Activated CD4-positive, CD25-positive, alpha-beta regulatory T cell treated with anti-CD3 and anti-CD28 coated beads, Interleukin-2, amount 50 U/mL, for 16 hours (primary cell): ENCODE data around the gene ATG3.
"Not testable (repeated sequence)": the region's sequence is repeated elsewhere in the genome, so short reads cannot be mapped to it uniquely, and the experiment has no call there.

ENCODE experiments used
- DNase-seq: peaks from one replicate; pipeline ENCODE4 v3.0.0-alpha.2; 2020; ENCODE audit warnings: low read depth, low spot score

The ATG3 gene

DNA sequence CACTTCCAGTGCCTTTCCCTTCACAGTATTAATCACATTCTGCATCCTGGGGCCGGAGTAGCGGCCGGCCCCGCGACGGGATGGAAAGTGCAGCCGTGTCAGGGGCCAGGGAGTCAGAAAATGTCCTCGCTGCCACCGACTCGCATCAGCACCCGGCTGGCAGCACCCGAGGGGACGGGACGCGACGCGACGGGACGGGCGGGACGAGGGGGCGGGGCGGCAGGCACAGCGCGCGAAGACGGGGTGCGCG lies 353 bp downstream of the ATG3 start:
- DNase-seq = no peak

DNA sequence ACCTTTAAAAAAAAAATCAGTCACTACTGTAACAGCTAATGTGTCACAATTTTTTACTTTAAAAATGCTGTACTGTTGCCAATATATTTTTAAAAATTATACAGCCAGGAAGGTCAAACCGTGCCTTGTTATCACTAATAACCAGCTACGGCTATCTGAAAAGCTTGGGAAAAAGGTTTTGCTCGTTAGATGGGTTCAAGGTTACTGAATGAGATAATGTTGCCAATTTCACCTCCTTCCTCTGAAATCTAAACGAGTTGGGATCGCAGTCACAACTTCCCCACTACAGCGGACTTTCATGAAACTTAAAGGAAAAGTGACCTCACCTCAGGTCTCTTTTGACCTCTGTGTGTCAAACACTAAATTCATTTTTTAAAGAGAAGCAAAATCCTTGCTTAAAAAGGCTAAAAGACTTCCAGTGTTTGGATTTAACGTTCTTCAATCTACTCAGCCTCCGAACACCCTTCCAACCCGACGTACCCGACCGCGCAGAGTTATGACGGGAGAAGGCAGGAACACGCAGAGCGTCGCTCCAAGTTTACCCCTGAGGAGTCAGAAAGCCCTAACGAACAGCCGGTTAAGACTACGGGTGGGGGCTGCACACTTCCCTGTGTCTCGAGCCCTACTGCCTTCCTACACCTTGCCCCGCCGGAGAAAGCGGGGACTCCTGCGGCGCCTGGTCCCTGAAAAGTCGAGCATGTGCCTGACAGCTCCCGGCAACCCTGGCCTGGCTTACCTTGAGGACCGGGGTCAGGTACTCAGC lies 860 bp downstream of the ATG3 start:
- peak; percentile 43 for DNase-seq

DNA sequence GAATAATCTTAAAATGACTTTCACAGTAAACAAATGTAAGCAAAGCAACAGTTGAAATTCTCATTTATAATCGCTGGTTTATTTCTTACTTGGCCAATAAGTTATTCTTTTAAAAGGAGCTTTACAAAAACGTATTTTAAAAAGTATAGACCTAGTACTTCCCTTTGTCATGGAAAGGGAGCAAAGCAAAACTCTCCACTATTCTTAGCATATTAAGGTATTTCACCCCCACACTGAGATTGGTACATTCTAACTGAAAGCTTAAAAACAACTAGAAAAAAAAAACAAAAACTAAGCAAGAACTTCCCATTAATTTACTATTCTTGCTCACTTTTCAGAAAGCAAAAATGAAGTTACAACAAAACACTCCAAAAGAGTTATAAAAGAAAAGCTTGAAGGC lies 1.5 kb downstream of the ATG3 start:
- no peak for DNase-seq

DNA sequence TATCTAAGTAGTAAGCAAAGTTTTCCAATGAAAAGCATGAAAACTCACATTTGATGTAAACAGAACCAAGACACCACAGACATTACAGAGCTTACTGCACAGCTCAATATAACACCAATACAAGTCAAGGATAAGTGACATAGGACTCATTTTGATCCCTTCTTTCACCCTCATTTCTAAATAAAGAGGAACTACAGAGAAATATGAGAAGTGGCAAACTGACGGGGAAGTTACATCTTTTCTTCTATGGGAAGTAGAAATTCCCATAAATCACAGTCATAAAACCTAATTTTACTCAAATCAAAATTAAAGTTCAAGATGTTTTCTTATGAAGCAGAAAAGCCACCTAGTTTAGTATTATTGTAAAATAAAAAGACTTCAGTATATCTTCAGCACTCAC lies 3.8 kb downstream of the ATG3 start:
- DNase-seq = no peak

DNA sequence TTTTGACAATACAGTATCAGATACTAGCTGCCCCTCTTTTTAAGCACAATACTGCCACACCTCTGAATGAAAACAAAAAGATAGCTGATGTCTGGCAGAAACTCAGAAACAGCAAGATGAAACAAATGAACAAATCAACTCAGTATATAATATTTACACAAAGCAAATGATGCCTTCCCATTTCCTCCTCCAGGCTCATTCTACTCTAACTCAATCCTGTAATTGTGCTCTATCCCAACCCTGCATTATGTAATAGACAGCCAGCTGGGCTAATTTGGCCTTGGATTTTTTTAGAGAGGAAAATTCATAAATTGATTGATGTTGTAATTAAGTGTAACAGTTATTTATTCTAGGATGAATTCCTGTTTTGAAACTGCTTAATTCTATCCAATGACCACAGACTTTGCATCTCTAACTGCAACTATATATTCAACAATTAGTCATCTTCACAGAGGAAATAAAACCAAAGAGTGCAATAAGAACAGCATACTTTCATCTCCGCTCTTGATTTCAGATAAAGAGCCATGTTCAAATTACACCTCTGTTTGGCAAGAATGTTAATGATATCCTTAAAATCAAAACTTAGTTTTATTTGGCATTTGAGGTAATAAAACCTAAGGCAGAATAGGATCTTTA lies 6.1 kb downstream of the ATG3 start:
- no peak for DNase-seq

DNA sequence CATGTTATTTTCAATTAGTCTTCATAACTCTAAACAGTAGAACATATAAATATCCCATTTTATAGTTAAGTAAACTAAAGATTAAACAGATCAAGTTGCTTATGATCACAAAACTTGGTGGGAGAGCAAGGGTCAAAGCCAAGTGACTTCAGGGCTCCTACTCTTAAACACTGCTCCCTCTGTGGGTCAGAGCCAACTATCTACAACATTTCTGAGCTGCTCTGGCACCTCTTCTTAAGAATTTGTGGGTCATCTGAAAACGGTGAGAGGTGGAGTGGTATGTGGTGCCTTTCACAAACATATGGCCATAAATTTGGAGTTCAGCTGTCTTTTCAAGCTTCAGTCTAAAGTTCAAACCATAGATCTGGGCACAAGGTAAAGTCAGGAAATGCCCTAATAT lies 10.9 kb downstream of the ATG3 start:
- no peak for DNase-seq

DNA sequence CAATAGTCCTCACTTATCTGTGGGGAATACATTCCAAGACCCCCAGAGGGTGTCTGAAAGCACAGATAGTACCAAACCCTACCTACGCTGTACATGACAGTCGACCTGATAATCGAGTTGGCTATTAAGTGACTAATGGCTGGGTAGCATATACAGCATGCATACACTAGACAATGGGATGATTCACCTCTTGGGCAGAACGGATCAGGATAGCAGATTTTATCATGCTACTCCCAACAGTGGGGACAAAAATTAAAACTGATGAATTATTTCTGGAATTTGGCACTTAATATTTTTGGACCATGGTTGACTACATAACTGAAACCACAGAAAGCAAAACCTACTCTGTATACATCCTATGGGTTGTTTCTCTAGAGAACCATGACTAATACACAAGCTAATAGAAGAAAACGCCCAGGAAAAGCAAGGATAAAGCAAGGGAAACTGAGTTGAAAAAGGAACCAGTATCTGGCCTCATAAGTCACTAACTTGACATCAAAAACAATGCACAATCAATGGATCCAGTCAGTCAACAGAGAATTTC lies 15.5 kb downstream of the ATG3 start:
- no peak for DNase-seq

DNA sequence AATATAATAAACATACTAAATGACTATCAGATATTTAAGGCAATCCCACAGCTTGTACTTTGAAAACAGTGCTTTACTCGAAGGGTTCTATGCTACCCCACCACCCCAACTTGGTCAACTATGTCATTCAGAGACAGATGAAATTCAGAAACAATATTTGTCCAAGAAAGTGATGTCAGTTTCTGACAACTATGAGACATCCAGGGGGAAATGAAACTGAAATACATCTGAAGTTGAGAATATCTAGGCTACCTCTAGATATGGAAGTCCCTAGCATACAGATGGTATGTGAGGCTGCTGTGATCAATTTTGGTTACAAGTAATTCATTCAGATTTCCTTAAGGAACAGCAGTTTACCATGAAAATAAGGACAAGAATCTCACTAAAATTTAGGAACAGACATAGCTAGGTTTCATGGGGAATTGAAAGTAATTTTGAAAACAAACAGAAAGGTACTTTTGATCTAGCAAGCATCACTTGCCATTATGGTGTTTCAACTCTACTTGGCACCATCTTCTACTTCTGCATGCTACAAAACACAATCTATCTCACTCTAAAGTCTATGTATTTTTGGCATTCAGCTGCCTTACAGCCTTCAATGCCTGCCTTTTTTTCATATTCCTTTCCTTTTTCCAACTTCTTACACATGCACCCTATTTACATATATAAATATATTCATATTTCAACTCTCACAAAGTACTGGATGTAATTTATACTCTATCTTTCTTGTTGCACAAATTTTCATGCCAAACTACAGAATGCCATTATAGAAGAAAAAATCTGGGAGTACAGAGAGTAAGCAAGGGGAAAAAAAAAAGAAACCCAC lies 21.7 kb downstream of the ATG3 start:
- DNase-seq = no peak

DNA sequence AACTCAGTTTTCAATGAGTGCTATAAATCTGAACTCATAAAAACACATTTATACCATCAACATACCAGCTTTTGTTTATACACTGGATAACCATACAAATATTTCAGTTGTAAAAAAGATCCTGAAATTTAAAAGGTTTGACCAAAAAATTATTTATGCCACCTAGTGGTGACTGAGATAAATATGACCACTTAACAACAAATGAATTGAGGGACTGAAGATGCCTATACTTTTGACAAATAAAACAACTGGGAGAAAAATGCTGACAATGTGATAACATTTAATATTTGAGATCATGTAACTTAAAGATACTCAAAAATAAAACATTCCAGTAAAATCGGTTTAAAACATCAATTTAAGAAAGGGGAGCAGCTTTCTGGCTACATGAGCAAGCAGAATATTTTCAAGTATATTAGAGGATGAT lies 30.4 kb downstream of the ATG3 start:
- DNase-seq = no peak

DNA sequence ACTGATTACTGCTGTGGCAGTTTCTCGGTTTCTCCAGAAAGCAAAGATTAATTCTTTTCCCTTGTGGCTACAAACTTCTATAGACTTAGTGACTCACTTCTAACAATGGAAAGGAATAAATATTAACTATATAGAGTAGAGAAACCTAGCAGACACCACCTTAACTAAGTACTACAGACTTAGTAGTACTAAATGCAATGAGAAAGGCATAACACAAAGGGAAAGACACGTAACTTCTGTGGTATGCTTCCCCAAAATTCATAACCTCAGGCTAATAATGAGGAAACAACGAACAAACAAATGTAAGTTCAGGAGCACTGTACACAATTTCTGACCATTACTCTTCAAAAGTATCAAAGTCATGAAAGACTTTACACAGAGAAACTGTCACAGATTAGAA lies 31.2 kb downstream of the ATG3 start:
- no peak for DNase-seq

DNA sequence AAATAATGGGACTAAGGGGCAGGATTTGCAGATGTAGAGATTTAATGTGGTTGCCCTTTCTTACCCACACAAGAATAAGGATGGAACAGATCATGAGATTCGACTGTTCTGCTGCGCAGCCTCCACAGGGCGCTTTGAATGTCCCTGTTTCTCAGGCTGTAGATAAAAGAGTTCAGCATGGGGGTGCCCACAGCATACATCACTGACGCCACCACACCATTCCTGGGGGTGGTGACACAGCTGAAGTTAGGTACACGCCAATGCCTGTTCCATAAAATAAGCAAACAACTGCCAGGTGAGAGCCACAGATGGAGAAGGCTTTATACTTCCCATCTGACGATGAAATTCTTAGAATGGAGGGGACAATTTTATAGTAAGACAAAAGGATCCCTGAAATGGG lies 37.6 kb downstream of the ATG3 start:
- DNase-seq = not testable (repeated sequence)

DNA sequence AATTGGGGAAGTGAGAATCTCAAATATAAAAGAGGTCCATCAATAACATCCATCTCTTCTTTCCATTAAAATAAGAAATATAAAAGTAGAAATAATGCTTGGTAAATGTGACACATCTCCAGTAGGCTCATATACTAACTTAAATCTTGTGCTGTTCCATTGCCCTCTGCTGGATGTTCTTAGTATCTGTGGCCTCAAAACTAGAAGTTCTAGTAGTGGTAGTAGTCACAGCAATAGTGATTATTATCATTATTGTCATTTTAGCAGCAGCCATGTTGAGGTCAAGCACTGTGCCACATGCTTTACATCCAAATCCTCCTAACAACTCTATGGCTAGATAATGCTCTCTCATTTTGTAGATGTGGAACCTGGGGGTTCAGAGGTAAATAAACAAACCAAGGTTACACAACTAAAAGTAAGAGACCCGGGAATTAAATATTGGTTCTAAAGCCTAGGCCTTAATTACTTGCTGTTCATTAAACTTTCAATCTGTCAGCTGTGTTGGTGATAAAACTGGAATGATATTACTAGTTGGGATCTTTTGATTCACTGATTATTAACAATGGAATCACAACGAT lies 42.2 kb downstream of the ATG3 start:
- DNase-seq = no peak

DNA sequence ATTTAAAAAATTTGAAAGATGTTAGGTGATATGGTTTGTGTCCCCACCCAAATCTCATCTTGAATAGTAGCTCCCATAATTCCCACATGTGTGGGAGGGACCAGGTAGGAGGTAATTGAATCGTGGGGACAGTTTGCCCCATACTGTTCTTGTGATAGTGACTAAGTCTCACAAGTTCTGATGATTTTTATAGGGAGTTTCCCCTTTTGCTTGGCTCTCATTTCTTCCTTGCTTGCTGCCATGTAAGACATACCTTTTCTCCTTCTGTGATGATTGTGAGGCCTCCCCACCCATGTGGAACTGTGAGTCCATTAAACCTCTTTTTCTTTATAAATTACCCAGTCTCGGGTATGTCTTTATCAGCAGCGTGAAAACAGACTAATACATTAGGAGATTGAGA lies 42.8 kb downstream of the ATG3 start:
- DNase-seq = not testable (repeated sequence)

DNA sequence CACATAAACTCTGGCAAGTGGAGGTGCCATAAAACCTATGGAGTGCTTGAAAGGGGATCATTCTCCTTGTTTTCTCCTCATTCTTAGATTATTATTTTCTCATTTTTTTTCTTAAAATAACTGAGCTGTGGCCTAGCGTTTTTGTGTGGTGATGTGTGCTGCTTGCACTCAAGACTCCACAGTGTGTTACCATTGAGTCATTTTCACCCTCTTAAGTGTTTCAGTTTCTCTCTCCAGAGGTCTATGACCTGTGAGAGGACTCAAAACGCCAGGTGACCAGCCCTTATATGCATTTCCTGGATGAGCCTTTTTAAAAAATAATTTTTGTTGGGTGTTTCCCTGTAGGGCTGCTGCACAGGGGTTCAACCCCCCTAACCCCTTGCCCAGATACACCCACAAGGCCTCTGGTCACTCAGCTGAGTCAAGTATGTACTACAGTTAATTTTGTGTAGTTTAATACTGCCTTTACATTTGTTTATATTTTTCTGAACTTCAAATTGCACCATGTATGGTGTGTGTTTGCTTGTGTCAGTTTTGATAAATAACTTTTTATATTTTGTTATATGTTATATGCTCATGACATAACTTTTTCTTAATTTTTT lies 47.1 kb downstream of the ATG3 start:
- no peak for DNase-seq

DNA sequence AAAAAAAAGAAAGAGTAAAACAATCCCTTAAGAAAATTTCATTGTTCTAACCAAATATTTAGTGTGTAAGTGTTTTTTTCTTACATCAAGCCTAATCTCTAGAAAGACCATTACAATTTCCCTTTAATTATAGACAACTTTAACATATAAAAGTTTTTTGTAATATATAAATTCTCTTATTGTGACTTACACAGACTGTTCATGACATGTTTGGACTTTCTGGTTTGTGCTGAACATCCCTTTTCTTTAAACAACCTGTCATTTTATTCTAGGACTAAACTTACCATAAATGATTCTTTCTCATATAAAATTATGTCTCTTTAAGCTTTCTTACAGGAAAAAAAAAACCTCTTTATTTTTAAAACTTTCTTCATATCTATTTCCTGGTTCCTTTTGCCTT lies 49.4 kb downstream of the ATG3 start:
- no peak for DNase-seq

DNA sequence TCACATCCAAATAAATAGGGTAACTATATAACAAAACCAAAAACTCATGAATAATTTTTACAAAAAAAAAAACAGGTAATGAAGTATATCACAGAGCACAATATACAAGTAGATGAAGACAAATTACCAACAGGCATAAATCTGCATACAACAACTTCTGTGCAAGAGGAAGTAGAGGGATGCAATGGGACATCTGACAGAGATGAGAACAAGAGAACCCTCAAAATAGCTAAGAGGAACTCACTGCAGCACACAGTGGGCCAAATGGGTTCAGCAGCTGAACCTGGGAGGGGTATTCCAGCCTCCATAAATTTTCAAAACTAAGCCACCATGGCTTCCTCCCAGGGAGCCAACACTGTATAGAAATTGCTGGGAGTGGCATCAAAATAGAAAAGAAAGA lies 52.9 kb downstream of the ATG3 start:
- DNase-seq = no peak

DNA sequence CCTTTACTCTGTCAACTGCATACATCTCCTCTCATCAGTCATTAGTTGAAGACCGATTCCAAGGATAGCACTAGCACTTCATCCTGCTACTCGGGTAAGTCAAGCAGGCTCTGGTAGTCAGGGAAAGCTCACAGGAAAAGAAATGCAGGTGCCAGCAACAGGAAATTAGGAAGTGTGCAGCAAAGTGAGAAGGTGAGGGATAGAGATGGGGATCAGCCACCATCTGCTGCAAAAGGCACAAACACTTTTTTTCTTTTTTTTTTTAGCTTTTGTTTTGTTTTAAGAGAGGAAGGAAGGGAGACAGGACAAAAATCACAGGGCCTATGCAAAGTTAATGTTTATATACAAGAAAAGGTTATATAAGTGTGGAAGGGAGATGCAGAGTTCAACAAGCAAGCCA lies 53.5 kb downstream of the ATG3 start:
- no peak for DNase-seq

DNA sequence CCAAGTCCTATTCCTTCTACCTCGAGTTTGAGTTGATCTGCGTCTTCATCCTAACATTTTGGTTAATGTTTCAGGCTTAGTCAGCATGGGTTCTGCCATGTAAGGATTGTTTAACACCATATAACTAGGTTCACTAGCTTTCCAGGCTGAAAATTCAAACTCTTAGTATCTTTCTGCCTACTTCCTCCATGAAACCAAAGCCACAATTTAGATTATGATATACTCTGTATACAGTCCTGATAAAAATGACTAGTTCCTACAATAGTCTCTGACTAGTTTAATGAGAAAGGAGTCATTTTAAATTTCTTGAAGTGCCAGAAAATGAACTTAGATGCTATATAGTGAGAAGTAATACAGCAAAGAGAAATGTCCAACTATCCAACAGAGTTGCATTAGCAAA lies 55.9 kb downstream of the ATG3 start:
- no peak for DNase-seq

DNA sequence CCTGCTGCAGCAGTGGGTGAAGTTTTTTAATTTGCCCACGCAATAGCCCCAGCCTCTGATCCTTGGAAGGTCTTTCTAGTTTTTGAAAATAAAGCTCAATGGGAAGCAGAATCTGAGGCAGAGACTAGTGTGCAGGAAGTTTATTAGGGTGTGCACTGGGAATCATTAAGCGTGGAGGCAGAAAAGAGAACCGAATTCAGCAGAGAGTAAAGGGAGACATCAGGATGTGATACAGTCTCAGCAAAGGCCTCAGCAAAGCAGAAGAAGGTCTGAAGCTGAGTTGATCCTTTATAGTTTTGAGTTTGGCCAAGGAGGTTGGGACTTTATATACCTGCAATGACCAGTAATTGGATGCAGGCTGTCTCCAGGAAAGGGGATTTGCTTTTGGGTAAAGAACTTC lies 57.6 kb downstream of the ATG3 start:
- DNase-seq = no peak

DNA sequence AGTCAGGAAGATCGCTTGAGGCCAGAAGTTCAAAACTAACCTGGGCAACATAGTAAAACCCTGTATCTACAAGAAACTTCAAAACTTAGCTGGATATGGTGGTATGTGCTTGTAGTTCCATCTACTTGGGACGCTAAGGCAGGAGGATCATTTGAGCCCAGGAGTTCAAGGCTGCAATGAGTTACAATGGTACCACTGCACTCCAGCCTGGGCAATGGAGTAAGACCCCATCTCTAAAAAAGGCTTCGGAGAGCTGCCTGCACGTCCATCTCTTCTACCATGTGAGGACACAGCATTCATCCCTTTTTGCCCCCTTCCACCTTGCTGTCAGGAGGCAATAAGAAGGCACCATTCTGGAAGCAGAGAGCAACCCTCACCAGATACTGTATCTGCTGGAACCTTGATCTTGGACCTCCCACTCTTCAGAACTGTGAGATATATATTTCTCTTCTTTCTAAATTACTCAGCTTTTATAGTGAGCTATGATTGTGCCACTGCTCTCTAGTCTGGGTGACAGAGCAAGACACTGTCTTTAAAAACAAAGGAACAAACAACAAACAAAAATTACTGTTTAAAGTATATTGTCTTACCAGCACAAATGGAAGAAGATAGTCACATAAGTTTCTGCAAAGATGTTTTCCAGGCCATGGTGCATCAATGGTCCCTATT lies 58.3 kb downstream of the ATG3 start:
- DNase-seq = no peak

DNA sequence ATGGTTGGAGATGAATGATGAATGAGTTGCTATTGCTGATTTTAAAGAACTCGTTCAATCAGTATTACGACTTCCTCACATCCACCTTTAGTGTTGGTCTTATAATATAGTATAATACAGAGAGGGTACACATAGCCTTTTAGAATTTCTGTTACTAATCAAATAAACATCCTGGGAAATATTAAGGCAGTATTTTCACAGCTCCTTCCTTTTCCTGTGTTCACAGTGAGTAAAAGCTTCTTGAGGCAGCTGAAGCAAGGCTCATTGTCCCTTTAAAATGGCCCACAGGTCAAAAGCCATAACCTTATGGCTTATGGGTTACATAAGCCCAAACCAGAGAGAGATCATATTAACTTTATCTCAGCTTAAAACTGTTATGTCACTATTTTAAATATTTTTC lies 61.1 kb downstream of the ATG3 start:
- DNase-seq = no peak
